ENCODE data around the gene MAPKAPK5. TPM values are rescaled to one million over a fixed set of nuclear protein-coding genes. Genes with fewer than 3 reads are reported as not detected.

The MAPKAPK5 gene
- 77.0 and 107 TPM in 2 replicates for total RNA-seq (2014; rRNA removed; shearing (Covaris generic))
- polyA plus RNA-seq (2016; fragmentation: Nextera tagmentation; extraction: Ambion mirVana), result 39.6 and 41.5 TPM in 2 replicates
- long read RNA-seq, full-length matches to known transcripts, result 18 of 29 reads
- long read RNA-seq, partial matches to known transcripts, result 5 of 29 reads
- long read RNA-seq, other reads (novel, unspliced or antisense), result 6 of 29 reads

GRCh38 chr12:111841750-111842555 lies at the start of gene MAPKAPK5:
Gene MAPKAPK5, plus strand, starts transcription at chr12:111842228. Its CDS starts 506 bp downstream, at chr12:111842734.
- H3K27ac ChIP-seq (ENCODE audit: low read depth), result peak within 1 kb of the TSS; percentile 95
- H3K4me3 ChIP-seq, result peak within 1 kb of the TSS; percentile 91
- H3K27me3 ChIP-seq (ENCODE audit: insufficient read depth), result no peaks in the 10 kb centered on the region
- peaks cover 20% of the 10 kb centered on the region for H3K4me1 ChIP-seq (ENCODE audit: insufficient read depth)
- DNase-seq (ENCODE audit: low spot score) (peak; percentile 96), ATAC-seq (peak; percentile 87)
- peak within 1 kb of the TSS; percentile 78; the same call in 1 of the 2 replicates for H2AFZ ChIP-seq
- peaks cover 22% of the 10 kb centered on the region for H3F3A ChIP-seq (replicated peaks; ENCODE audit: low read depth)
- peak; percentile 91 for TF ChIP-seq ETS1 (IDR thresholded peaks at IDR 0.05)
- peak; percentile 100 for TF ChIP-seq CREB1 (CRISPR knock-in tag; IDR thresholded peaks at IDR 0.05; ENCODE audit: low read depth)
- TF ChIP-seq STAT1 (IDR thresholded peaks at IDR 0.05; ENCODE audit: unreplicated experiment), result no peak
- no peak for TF ChIP-seq NANOG (IDR thresholded peaks at IDR 0.05; ENCODE audit: borderline replicate concordance)
- peak; percentile 97 for TF ChIP-seq POLR2AphosphoS5 (IDR thresholded peaks at IDR 0.05; ENCODE audit: low read depth)
- peaks cover 10% of the 10 kb centered on the region for H3K36me3 ChIP-seq (ENCODE audit: insufficient read depth)
- H3K27me3 Mint-ChIP-seq (ENCODE audit: insufficient read depth, low read depth, poor library complexity), result peaks cover 22% of the 10 kb centered on the region
- H3K79me2 ChIP-seq (replicated peaks; ENCODE audit: insufficient read depth), result peaks cover 75% of the 10 kb centered on the region
- peak within 1 kb of the TSS; percentile 98 for H3K4me2 ChIP-seq
- no peaks in the 10 kb centered on the region for H3K9me3 Mint-ChIP-seq
- H3K36me3 Mint-ChIP-seq (ENCODE audit: low read depth), result peaks cover 48% of the 10 kb centered on the region
- peaks cover 30% of the 10 kb centered on the region for H4K20me1 ChIP-seq (replicated peaks; ENCODE audit: insufficient read depth)
- no peaks in the 10 kb centered on the region for H3K9me2 ChIP-seq (ENCODE audit: insufficient read depth)
- peak within 1 kb of the TSS; percentile 100 for H3K27ac Mint-ChIP-seq
- H3K4me3 Mint-ChIP-seq, result peak within 1 kb of the TSS; percentile 100
- peaks cover 22% of the 10 kb centered on the region for H3K4me1 Mint-ChIP-seq

GRCh38 chr12:111792856-111793235 lies 49.2 kb upstream of the MAPKAPK5 start:
- Histone ChIP-seq H3F3A (replicated peaks; ENCODE audit: low read depth) (no peaks in the 10 kb centered on the region; the same call in 1 of the 2 replicates), H3K9me2 (ENCODE audit: insufficient read depth) (no peaks in the 10 kb centered on the region), H3K4me3 (no peak overlapping the region), H3K79me2 (replicated peaks; ENCODE audit: insufficient read depth) (no peaks in the 10 kb centered on the region), H3K4me2 (no peak overlapping the region), H3K4me1 (ENCODE audit: insufficient read depth) (no peaks in the 10 kb centered on the region), H3K27me3 (ENCODE audit: insufficient read depth) (no peaks in the 10 kb centered on the region), H2AFZ (no peak overlapping the region), H3K36me3 (ENCODE audit: insufficient read depth) (no peaks in the 10 kb centered on the region), H3K27ac (ENCODE audit: low read depth) (no peak overlapping the region), H4K20me1 (replicated peaks; ENCODE audit: insufficient read depth) (no peaks in the 10 kb centered on the region; the same call in none of the 2 replicates)
- Mint-ChIP-seq H3K4me3 (no peak overlapping the region), H3K27me3 (ENCODE audit: insufficient read depth, low read depth, poor library complexity) (peaks cover 6% of the 10 kb centered on the region), H3K4me1 (no peaks in the 10 kb centered on the region; the same call in 2 of the 3 replicates), H3K36me3 (ENCODE audit: low read depth) (peaks cover 49% of the 10 kb centered on the region), H3K9me3 (no peaks in the 10 kb centered on the region), H3K27ac (no peak overlapping the region)
- DNase-seq (ENCODE audit: low spot score) (no peak), ATAC-seq (no peak)
- no peak for TF ChIP-seq CTCF (conservative IDR thresholded peaks at IDR 0.05; ENCODE audit: low read depth in 2 of 2)
- TF ChIP-seq STAT1 (IDR thresholded peaks at IDR 0.05; ENCODE audit: unreplicated experiment), result no peak
- no peak for TF ChIP-seq NANOG (IDR thresholded peaks at IDR 0.05; ENCODE audit: borderline replicate concordance)
- TF ChIP-seq POLR2AphosphoS5 (IDR thresholded peaks at IDR 0.05; ENCODE audit: low read depth), result no peak
- TF ChIP-seq CREB1 (CRISPR knock-in tag; IDR thresholded peaks at IDR 0.05; ENCODE audit: low read depth), result no peak
- TF ChIP-seq EZH2 (IDR thresholded peaks at IDR 0.05; ENCODE audit: low read depth, unreplicated experiment), result no peak
- TF ChIP-seq ZNF331 (CRISPR knock-in tag; IDR thresholded peaks at IDR 0.05; ENCODE audit: low read depth), result no peak
- TF ChIP-seq REST (IDR thresholded peaks at IDR 0.05; ENCODE audit: unreplicated experiment), result no peak
- TF ChIP-seq ZNF114 (CRISPR knock-in tag; IDR thresholded peaks at IDR 0.05), result no peak
- no peak for TF ChIP-seq ETS1 (IDR thresholded peaks at IDR 0.05)
- no peak for TF ChIP-seq EZH2phosphoT487 (IDR thresholded peaks at IDR 0.05; ENCODE audit: unreplicated experiment)
- no peak for TF ChIP-seq JUNB (IDR thresholded peaks at IDR 0.05; ENCODE audit: unreplicated experiment)
